Esophagus squamous epithelium (tissue), 5 donors: ENCODE results near the gene NBPF20. TPM values are rescaled to one million over a fixed set of nuclear protein-coding genes. Genes with fewer than 3 reads are reported as not detected.
"Not testable (repeated sequence)": the region's sequence is repeated elsewhere in the genome, so short reads cannot be mapped to it uniquely, and the experiment has no call there.

ENCODE experiments used
- DNase-seq: peaks from one replicate; lab custom pipeline; 2025; lab: John Stamatoyannopoulos, UW
- H3K27ac ChIP-seq, 4 donors: fragments of 200-600 bp; sonication (generic); one replicate each; pipeline ENCODE4 v1.5.1; 2016 to 2019; ENCODE audit warnings: mild to moderate bottlenecking in 1 of 4
- H3K27me3 ChIP-seq, 4 donors: fragments of 200-600 bp; sonication (generic); 1 replicate in 3 of 4; 2 replicates in 1 of 4; pipeline versions ENCODE4 v1.5.1 to v1.6.0; 2017 to 2021; ENCODE audit warnings: antibody characterized with exemption in 1 of 4
- H3K36me3 ChIP-seq, 3 donors: fragments of 200-600 bp; sonication (generic); one replicate each; pipeline ENCODE4 v1.5.1; 2016 to 2019
- H3K4me1 ChIP-seq, 3 donors: fragments of 200-600 bp; sonication (generic); one replicate each; pipeline ENCODE4 v1.5.1; 2017 to 2019
- H3K4me3 ChIP-seq, 4 donors: fragments of 200-600 bp; sonication (generic); 1 replicate in 3 of 4; 2 replicates in 1 of 4; pipeline ENCODE4 v1.5.1; 2016 to 2019; ENCODE audit warnings: mild to moderate bottlenecking in 2 of 4, moderate library complexity in 1 of 4
- H3K9me3 ChIP-seq, 3 donors: fragments of 200-600 bp; sonication (generic); one replicate each; pipeline ENCODE4 v1.5.1; 2016 to 2019
- WGBS, 2 donors: methylation state at CpG; one replicate each; pipeline ENCODE4 v1.1.5; 2018; 5-methylcytosine and 5-hydroxymethylcytosine counted together
- intact Hi-C: fragments of 100-400 bp; cut with DNase I; formaldehyde crosslinking; loops from one replicate; pipeline ENCODE4 v1.15.0; 2022
- small RNA-seq, 4 donors: library from RNA; depleted of rRNA; stranded (forward); fragments of <200 nt; gene quantifications; one replicate each; pipeline ENCODE3, GENCODE V24; 2016
- total RNA-seq, 4 donors: library from RNA; depleted of rRNA; stranded (reverse); fragments of >200 nt; gene quantifications; one replicate each; pipeline ENCODE4 v1.1.0, GENCODE V29; 2016
- donor health status: DM: yes; HTN: yes; CAD: no.

The NBPF20 gene
- total RNA-seq, 4 donors from 2014 or later = 0.34 to 2.3 (median 1.3) TPM

DNA sequence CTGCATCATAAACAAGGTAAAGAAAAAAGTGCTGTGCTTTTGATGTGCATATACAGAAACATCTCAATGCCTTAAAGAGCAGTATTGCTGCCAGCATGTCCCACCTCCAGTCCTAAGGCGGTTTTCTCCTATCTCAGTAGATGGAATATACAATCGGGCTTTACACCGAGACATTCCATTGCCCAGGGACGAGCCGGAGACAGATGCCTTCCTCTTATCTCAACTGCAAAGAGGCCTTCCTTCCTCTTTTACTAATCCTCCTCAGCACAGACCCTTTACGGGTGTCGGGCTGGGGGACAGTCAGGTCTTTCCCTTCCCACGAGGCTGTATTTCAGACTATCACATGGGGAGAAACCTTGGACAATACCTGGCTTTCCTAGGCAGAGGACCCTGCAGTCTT is 10.3 kb downstream of the NBPF20 start:
- H3K9me3 ChIP-seq, H3K27ac ChIP-seq, H3K27me3 ChIP-seq, H3K4me3 ChIP-seq, H3K4me1 ChIP-seq, DNase-seq, H3K36me3 ChIP-seq, intact Hi-C loops: not testable (repeated sequence)
- WGBS, 2 donors = no CpG with 5 or more reads among the region's 8 CpGs

DNA sequence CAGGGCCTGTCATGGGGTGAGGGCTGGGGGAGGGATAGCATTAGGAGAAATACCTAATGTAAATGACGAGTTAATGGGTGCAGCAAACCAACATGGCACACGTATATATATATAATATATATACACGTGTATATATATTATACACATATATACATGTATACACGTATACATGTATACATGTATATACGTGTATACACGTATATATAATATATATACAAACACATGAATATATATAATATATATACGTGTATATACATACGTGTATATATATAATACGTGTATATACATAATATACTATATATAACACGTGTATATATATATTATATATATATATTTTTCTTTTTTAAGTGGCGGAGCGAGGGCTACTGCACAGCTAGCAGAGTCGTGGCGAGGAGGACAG is 18.1 kb downstream of the NBPF20 start:
- 94 to 95% methylated on average over 14 of the region's 14 CpGs for WGBS, 2 donors

GRCh38 chr1:145404949-145405348 is 20.5 kb downstream of the NBPF20 start:
- intact Hi-C loops, DNase-seq, H3K36me3 ChIP-seq, H3K27me3 ChIP-seq, H3K9me3 ChIP-seq, H3K4me3 ChIP-seq, H3K4me1 ChIP-seq, H3K27ac ChIP-seq: not testable (repeated sequence)
- WGBS, 2 donors = 33 to 64% methylated on average over 4 of the region's 7 CpGs

More for the DNA sequence above, 18.1 kb downstream of the NBPF20 start:
- intact Hi-C loops, H3K4me3 ChIP-seq, H3K27me3 ChIP-seq, H3K9me3 ChIP-seq, H3K27ac ChIP-seq, DNase-seq, H3K4me1 ChIP-seq, H3K36me3 ChIP-seq: not testable (repeated sequence)

DNA sequence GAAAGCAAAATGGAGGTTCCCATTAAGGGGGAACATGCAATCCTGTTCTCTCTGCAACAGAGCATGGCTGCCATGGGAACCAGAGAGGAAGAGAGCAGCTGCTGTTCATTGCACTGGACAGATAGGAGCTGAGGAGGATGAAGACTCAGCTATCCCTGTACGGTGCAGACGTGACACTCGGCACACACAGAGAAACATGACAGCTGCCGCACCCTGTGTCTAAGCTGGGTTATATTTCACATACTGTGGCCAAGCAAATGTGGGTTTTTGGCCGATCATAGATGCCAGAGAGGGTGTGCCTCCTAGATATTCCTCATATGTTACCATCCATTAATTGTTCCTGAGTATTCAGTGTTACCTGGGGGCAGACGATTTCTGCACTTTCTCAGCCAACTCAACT is 24.7 kb downstream of the NBPF20 start:
- H3K36me3 ChIP-seq, H3K4me1 ChIP-seq, H3K27me3 ChIP-seq, intact Hi-C loops, H3K4me3 ChIP-seq, H3K27ac ChIP-seq, DNase-seq, H3K9me3 ChIP-seq: not testable (repeated sequence)
- WGBS, 2 donors = 82 to 94% methylated on average over 3 to 6 of the region's 6 CpGs

Small RNAs within 50 kb of the gene (small RNA-seq; reads per million reads assigned to genes)
- 0 to 0.53 (median 0.14) reads per million in 4 donors for gene RF00003

Other genes with a start within 250 kb of the NBPF20 start
- gene PPIAL4D, start 183.4 kb downstream of the NBPF20 start, total RNA-seq = not detected
- 10 to 100 TPM in 3 of 4 donors, 1 to 10 TPM in 1; 6.9 to 34.8 (median 19.3) TPM for gene GPR89A, start 182.4 kb upstream of the NBPF20 start, total RNA-seq